Measurements from ENCODE around the gene SAE1. TPM values are rescaled to one million over a fixed set of nuclear protein-coding genes. Genes with fewer than 3 reads are reported as not detected.
A peak's percentile ranks its signal among the peaks of the same experiment; 100 is the strongest.

SAE1 gene
- total RNA-seq, 1 donor from 2014 or later: 305 TPM

GRCh38 chr19:47161876-47162489, 31.3 kb downstream of the SAE1 start:
- Histone ChIP-seq H3K27me3 (no peaks in the 10 kb centered on the region), H4K20me1 (ENCODE audit: low read depth) (peaks cover 30% of the 10 kb centered on the region), H3K4me1 (peaks cover 11% of the 10 kb centered on the region), H2AFZ (replicated peaks) (no peak overlapping the region), H3K9ac (no peak overlapping the region), H3K36me3 (peaks cover 8% of the 10 kb centered on the region), H3F3A (ENCODE audit: low read depth) (peaks cover 12% of the 10 kb centered on the region), H3K4me2 (no peak overlapping the region), H3K9me3 (ENCODE audit: low read depth) (no peaks in the 10 kb centered on the region), H3K79me2 (ENCODE audit: low read depth) (peaks cover 80% of the 10 kb centered on the region), H3K4me3 (no peak overlapping the region), H3K27ac (no peak overlapping the region)
- peaks cover 17% of the 10 kb centered on the region for H3K36me3 Mint-ChIP-seq
- H3K4me1 Mint-ChIP-seq: peaks cover 24% of the 10 kb centered on the region
- H3K27me3 Mint-ChIP-seq (ENCODE audit: insufficient read depth, low read depth): peaks cover 2% of the 10 kb centered on the region
- no peaks in the 10 kb centered on the region for H3K9me3 Mint-ChIP-seq
- no peak for DNase-seq (ENCODE audit: low spot score)
- H3K4me3 Mint-ChIP-seq: no peak overlapping the region
- no peak overlapping the region for H3K27ac Mint-ChIP-seq
- TF ChIP-seq EZH2phosphoT487 (IDR thresholded peaks at IDR 0.05) (no peak), CTCF (IDR thresholded peaks at IDR 0.05) (no peak), EZH2 (IDR thresholded peaks at IDR 0.05) (no peak)

DNA sequence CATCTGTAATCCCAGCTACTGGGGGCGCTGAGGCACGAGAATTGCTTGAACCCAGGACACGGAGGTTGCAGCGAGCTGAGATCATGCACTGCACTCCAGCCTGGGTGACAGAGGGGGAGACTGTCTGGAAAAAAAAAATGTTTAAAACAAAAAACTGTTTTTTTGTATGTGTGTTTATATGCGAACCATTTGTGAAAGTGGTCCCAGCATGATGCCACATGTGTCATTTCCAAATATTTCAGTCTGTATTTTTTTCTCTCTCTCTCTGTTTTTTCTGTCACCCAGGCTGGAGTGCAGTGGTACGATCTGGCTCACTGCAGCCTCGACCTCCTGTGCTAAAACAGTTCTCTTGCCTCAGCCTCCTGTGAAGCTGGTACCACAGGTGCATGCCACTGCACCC, 37.4 kb downstream of the SAE1 start:
- Histone ChIP-seq H3K9ac (no peak overlapping the region), H4K20me1 (ENCODE audit: low read depth) (peaks cover 22% of the 10 kb centered on the region), H3K4me2 (no peak overlapping the region), H2AFZ (replicated peaks) (no peak overlapping the region), H3K27ac (no peak overlapping the region), H3F3A (ENCODE audit: low read depth) (no peaks in the 10 kb centered on the region), H3K36me3 (no peaks in the 10 kb centered on the region), H3K27me3 (no peaks in the 10 kb centered on the region), H3K4me1 (no peaks in the 10 kb centered on the region), H3K79me2 (ENCODE audit: low read depth) (peaks cover 51% of the 10 kb centered on the region), H3K4me3 (no peak overlapping the region), H3K9me3 (ENCODE audit: low read depth) (no peaks in the 10 kb centered on the region)
- TF ChIP-seq EZH2phosphoT487 (IDR thresholded peaks at IDR 0.05): no peak
- no peak for TF ChIP-seq CTCF (IDR thresholded peaks at IDR 0.05)
- TF ChIP-seq EZH2 (IDR thresholded peaks at IDR 0.05): no peak
- Mint-ChIP-seq H3K27ac (no peak overlapping the region), H3K4me1 (no peaks in the 10 kb centered on the region), H3K9me3 (no peaks in the 10 kb centered on the region), H3K27me3 (ENCODE audit: insufficient read depth, low read depth) (peaks cover 2% of the 10 kb centered on the region), H3K4me3 (no peak overlapping the region), H3K36me3 (peaks cover 31% of the 10 kb centered on the region)
- DNase-seq (ENCODE audit: low spot score): no peak

- H3K27ac ChIP-seq: no peak overlapping the region
- DNase-seq (ENCODE audit: low spot score): no peak
- no peak overlapping the region for H3K9ac ChIP-seq
- peaks cover 7% of the 10 kb centered on the region for H3F3A ChIP-seq (ENCODE audit: low read depth)
- peak overlapping the region; percentile 62 for H3K27ac Mint-ChIP-seq
- H3K27me3 Mint-ChIP-seq (ENCODE audit: insufficient read depth, low read depth): no peaks in the 10 kb centered on the region
- H3K4me1 Mint-ChIP-seq: no peaks in the 10 kb centered on the region
- H3K4me3 Mint-ChIP-seq: no peak overlapping the region
- no peaks in the 10 kb centered on the region for H3K36me3 ChIP-seq
- H3K27me3 ChIP-seq: no peaks in the 10 kb centered on the region
- no peaks in the 10 kb centered on the region for H3K9me3 ChIP-seq (ENCODE audit: low read depth)
- no peak for TF ChIP-seq EZH2phosphoT487 (IDR thresholded peaks at IDR 0.05)
- no peak for TF ChIP-seq EZH2 (IDR thresholded peaks at IDR 0.05)
- TF ChIP-seq CTCF (IDR thresholded peaks at IDR 0.05): no peak
- no peaks in the 10 kb centered on the region for H3K4me1 ChIP-seq
- peaks cover 25% of the 10 kb centered on the region for H4K20me1 ChIP-seq (ENCODE audit: low read depth)
- no peak overlapping the region for H3K4me3 ChIP-seq
- no peak overlapping the region for H2AFZ ChIP-seq (replicated peaks)
- no peaks in the 10 kb centered on the region for H3K9me3 Mint-ChIP-seq
- no peak overlapping the region for H3K4me2 ChIP-seq
- H3K79me2 ChIP-seq (ENCODE audit: low read depth): peaks cover 57% of the 10 kb centered on the region
- peaks cover 37% of the 10 kb centered on the region for H3K36me3 Mint-ChIP-seq
Measured at GRCh38 chr19:47172666-47173455, 42.2 kb downstream of the SAE1 start.
